Measurements from ENCODE around the gene MYEOV. TPM values are rescaled to one million over a fixed set of nuclear protein-coding genes. Genes with fewer than 3 reads are reported as not detected.

Gene MYEOV
- total RNA-seq, 3 donors from 2014 or later = 2.8 to 7.5 (median 6.2) TPM

- Histone ChIP-seq H3K9me3 (no peaks in the 10 kb centered on the region), H3K36me3 (ENCODE audit: low read depth) (no peaks in the 10 kb centered on the region), H3K4me1 (ENCODE audit: low read depth) (peaks cover 5% of the 10 kb centered on the region), H3K4me3 (no peak overlapping the region)
- intact Hi-C loops (cut with DNase I, micrococcal nuclease) = no loop called here
- no peak for ATAC-seq
- no peak for DNase-seq
- no peak for TF ChIP-seq CTCF (IDR thresholded peaks at IDR 0.05)
Measured at GRCh38 chr11:69335007-69335780, 41.2 kb downstream of the MYEOV start.

GRCh38 chr11:69335781-69336405 is 41.9 kb downstream of the MYEOV start:
- no peak for TF ChIP-seq CTCF (IDR thresholded peaks at IDR 0.05)
- Histone ChIP-seq H3K36me3 (ENCODE audit: low read depth) (no peaks in the 10 kb centered on the region), H3K9me3 (no peaks in the 10 kb centered on the region), H3K4me1 (ENCODE audit: low read depth) (peaks cover 5% of the 10 kb centered on the region), H3K4me3 (no peak overlapping the region)
- intact Hi-C loops (cut with DNase I, micrococcal nuclease) = no loop called here
- no peak for ATAC-seq
- DNase-seq = no peak

GRCh38 chr11:69337211-69337721 is 43.3 kb downstream of the MYEOV start:
- H3K36me3 ChIP-seq (ENCODE audit: low read depth) = no peaks in the 10 kb centered on the region
- H3K9me3 ChIP-seq = no peaks in the 10 kb centered on the region
- no peak overlapping the region for H3K4me3 ChIP-seq
- intact Hi-C loops (cut with DNase I, micrococcal nuclease) = no loop called here
- DNase-seq (peak in 2 of 3 donors; percentile 54 to 75), ATAC-seq (peak; percentile 93)
- no peak for TF ChIP-seq CTCF (IDR thresholded peaks at IDR 0.05)
- H3K4me1 ChIP-seq (ENCODE audit: low read depth) = peaks cover 5% of the 10 kb centered on the region

GRCh38 chr11:69339041-69339733 is 45.2 kb downstream of the MYEOV start:
- intact Hi-C loops (cut with DNase I, micrococcal nuclease) = no loop called here
- Histone ChIP-seq H3K9me3 (no peaks in the 10 kb centered on the region), H3K4me3 (no peak overlapping the region), H3K36me3 (ENCODE audit: low read depth) (no peaks in the 10 kb centered on the region), H3K4me1 (ENCODE audit: low read depth) (peaks cover 5% of the 10 kb centered on the region)
- DNase-seq = no peak
- no peak for TF ChIP-seq CTCF (IDR thresholded peaks at IDR 0.05)
- ATAC-seq = no peak

- Histone ChIP-seq H3K4me1 (ENCODE audit: low read depth) (peaks cover 5% of the 10 kb centered on the region), H3K4me3 (no peak overlapping the region), H3K36me3 (ENCODE audit: low read depth) (no peaks in the 10 kb centered on the region), H3K9me3 (no peaks in the 10 kb centered on the region)
- no peak for DNase-seq
- ATAC-seq = no peak
- no peak for TF ChIP-seq CTCF (IDR thresholded peaks at IDR 0.05)
- intact Hi-C loops (cut with DNase I, micrococcal nuclease) = no loop called here
Measured at GRCh38 chr11:69339983-69340565, 46.1 kb downstream of the MYEOV start.

Data from mucosa of descending colon (tissue), 3 donors.